ENCODE results near the gene DMPK. TPM values are rescaled to one million over a fixed set of nuclear protein-coding genes. Genes with fewer than 3 reads are reported as not detected.
A peak's percentile ranks its signal among the peaks of the same experiment; 100 is the strongest.

The DMPK gene
- total and polyA plus RNA-seq, 2 donors (not counting 1 experiment from before 2014, with no cell fraction given): 54.7 to 115 TPM

DNA sequence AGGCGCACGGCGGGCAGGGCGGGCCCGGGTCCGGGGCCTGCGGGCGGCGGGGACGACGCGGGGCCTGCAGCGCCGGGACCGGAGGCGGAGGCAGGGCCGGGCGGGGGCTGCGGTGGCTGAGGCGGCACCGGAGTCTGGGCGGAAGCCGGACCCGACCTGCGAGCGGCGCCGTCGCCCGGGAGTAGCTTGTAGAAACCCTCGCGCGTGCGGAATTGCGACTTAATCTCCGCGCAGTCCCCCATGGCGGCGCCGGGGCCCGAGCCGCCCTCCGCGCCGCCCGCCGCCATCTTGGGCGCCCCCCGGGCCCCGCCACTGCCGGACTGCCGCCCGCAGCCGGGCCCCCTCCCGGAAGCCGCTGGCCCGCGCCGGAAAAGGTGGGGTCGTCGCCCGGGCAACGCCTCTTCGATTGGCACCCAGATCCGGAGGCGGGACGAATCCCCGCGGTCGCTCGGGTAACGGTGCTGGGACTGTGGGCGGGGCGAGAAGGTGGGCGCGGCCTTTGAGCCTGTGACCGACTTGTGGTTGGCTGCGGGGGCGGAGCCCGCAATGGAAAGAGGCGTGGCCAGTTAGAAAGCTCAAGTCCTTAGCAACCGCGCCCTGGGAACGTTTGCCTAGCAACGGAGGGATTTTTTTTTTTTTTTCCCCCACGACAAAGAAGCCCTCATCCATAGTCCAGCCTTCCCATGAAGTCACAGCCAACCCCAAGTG lies 10.3 kb upstream of the DMPK start, which contains the start of gene DMWD:
TSS of gene DMWD (minus strand) at position 376 of the 708 bp plus-strand sequence. CDS start at position 287, 89 bp downstream.
- peaks cover 19% of the 10 kb centered on the region for H3K79me2 ChIP-seq (ENCODE audit: control insufficient read depth, insufficient read depth, low read length)
- H3K27me3 ChIP-seq (ENCODE audit: control insufficient read depth, insufficient read depth, low read length): no peaks in the 10 kb centered on the region
- no peak within 1 kb of the TSS for H2AFZ ChIP-seq (ENCODE audit: low read length)
- H3K27ac ChIP-seq (ENCODE audit: insufficient read depth, low read length): peak within 1 kb of the TSS; percentile 69
- TF ChIP-seq, protein P1, sequence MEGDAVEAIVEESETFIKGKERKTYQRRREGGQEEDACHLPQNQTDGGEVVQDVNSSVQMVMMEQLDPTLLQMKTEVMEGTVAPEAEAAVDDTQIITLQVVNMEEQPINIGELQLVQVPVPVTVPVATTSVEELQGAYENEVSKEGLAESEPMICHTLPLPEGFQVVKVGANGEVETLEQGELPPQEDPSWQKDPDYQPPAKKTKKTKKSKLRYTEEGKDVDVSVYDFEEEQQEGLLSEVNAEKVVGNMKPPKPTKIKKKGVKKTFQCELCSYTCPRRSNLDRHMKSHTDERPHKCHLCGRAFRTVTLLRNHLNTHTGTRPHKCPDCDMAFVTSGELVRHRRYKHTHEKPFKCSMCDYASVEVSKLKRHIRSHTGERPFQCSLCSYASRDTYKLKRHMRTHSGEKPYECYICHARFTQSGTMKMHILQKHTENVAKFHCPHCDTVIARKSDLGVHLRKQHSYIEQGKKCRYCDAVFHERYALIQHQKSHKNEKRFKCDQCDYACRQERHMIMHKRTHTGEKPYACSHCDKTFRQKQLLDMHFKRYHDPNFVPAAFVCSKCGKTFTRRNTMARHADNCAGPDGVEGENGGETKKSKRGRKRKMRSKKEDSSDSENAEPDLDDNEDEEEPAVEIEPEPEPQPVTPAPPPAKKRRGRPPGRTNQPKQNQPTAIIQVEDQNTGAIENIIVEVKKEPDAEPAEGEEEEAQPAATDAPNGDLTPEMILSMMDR (conservative IDR thresholded peaks at IDR 0.05 in 1 of 2, IDR thresholded peaks at IDR 0.05 in 1 of 2; ENCODE audit: low read depth in 1 of 2, low read length in 2 of 2): no peak
- no peak for TF ChIP-seq EZH2 (IDR thresholded peaks at IDR 0.05; ENCODE audit: low read length, missing control alignments)
- peak within 1 kb of the TSS; percentile 91 for H3K4me2 ChIP-seq (ENCODE audit: extremely low read depth, insufficient read depth, low read length)
- H3K9ac ChIP-seq (ENCODE audit: insufficient read depth, low read length): peak within 1 kb of the TSS; percentile 92
- H3K9me3 ChIP-seq (ENCODE audit: control insufficient read depth, insufficient read depth, low read depth, low read length): no peaks in the 10 kb centered on the region
- no peaks in the 10 kb centered on the region for H4K20me1 ChIP-seq (ENCODE audit: control insufficient read depth, extremely low read depth, insufficient read depth, low read length)
- H3K36me3 ChIP-seq (ENCODE audit: control insufficient read depth, insufficient read depth, low read length): peaks cover 8% of the 10 kb centered on the region
- DNase-seq (ENCODE audit: low read depth in 2 of 2): peak; percentile 95 to 98
- H3K4me1 ChIP-seq (ENCODE audit: control insufficient read depth, extremely low read depth, insufficient read depth, low read length): peaks cover 8% of the 10 kb centered on the region
- H3K4me3 ChIP-seq (replicated peaks in 1 of 4; ENCODE audit: control extremely low read depth in 1 of 4, insufficient read depth in 1 of 4, low read depth in 3 of 4, low read length in 4 of 4): peak within 1 kb of the TSS; percentile 91 to 97 (median 94)

DNA sequence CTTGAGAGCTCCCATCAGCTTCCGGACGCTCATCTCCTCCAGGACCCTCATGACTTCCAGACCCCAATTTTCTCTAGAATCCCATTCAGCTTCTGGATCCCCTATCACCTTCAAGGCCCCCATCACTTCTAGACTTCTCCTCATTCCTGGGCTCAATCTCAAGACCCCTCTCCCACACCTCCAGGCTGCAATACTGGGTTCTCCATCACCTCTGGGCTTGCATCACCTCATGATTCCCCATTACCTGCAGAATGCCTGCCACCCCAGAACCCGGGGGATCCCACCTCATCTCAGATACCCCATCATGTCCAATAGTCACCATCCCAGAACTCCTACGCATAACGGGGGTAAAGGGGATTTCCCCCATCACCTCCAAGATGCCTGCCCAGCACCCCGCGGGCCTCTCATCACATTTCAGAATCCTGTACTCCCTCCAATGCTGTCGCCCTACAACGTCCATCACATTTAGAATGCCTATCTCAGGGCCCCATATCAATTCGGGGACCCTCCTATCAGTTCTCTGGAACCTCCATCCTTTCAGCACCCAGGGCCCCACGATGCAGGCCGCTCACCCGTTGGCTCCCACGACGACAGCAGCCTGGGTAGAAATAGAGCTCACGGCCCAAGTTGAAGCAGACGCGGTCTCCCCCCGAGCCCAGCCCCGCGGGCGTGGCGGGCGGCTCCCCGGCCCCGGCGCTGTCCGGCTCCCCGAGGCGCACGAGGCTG lies 9.6 kb upstream of the DMPK start:
- Histone ChIP-seq H2AFZ (ENCODE audit: low read length) (no peak overlapping the region), H3K9ac (ENCODE audit: insufficient read depth, low read length) (peak overlapping the region; percentile 92), H3K4me3 (replicated peaks in 1 of 4; ENCODE audit: control extremely low read depth in 1 of 4, insufficient read depth in 1 of 4, low read depth in 3 of 4, low read length in 4 of 4) (peak overlapping the region; percentile 91 to 97 (median 94)), H3K79me2 (ENCODE audit: control insufficient read depth, insufficient read depth, low read length) (peaks cover 21% of the 10 kb centered on the region), H3K27me3 (ENCODE audit: control insufficient read depth, insufficient read depth, low read length) (no peaks in the 10 kb centered on the region), H3K36me3 (ENCODE audit: control insufficient read depth, insufficient read depth, low read length) (peaks cover 12% of the 10 kb centered on the region), H3K4me1 (ENCODE audit: control insufficient read depth, extremely low read depth, insufficient read depth, low read length) (peaks cover 8% of the 10 kb centered on the region), H3K27ac (ENCODE audit: insufficient read depth, low read length) (peak overlapping the region; percentile 69), H3K9me3 (ENCODE audit: control insufficient read depth, insufficient read depth, low read depth, low read length) (no peaks in the 10 kb centered on the region), H3K4me2 (ENCODE audit: extremely low read depth, insufficient read depth, low read length) (peak overlapping the region; percentile 91), H4K20me1 (ENCODE audit: control insufficient read depth, extremely low read depth, insufficient read depth, low read length) (no peaks in the 10 kb centered on the region)
- TF ChIP-seq, protein P1 (conservative IDR thresholded peaks at IDR 0.05 in 1 of 2, IDR thresholded peaks at IDR 0.05 in 1 of 2; ENCODE audit: low read depth in 1 of 2, low read length in 2 of 2): no peak
- no peak for TF ChIP-seq EZH2 (IDR thresholded peaks at IDR 0.05; ENCODE audit: low read length, missing control alignments)
- DNase-seq (ENCODE audit: low read depth in 2 of 2): no peak

DNA sequence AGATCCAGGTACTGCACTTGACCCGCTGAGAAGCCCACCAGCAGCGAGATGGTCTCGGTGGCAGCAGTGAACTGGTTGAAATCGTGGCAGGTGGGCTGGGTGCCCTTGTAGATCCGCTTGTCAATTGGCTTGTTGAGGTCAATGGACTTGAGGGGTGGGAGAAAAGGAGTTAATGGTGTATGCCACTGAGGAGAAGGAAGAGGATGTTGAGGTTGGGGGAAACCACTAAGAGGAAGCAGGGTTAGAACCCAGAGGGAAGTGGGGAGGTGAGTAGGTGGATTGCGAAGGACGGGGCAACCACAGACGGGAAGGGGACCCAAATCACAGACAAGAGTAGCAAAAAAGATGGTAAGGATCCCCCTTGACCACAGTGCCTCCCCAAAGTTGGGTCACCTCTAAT lies 8.7 kb upstream of the DMPK start:
- H3K4me3 ChIP-seq (replicated peaks in 1 of 4; ENCODE audit: control extremely low read depth in 1 of 4, insufficient read depth in 1 of 4, low read depth in 3 of 4, low read length in 4 of 4): peak overlapping the region in 3 of 4 experiments; percentile 91 to 97 (median 92)
- H2AFZ ChIP-seq (ENCODE audit: low read length): no peak overlapping the region
- no peak for TF ChIP-seq EZH2 (IDR thresholded peaks at IDR 0.05; ENCODE audit: low read length, missing control alignments)
- TF ChIP-seq, protein P1 (conservative IDR thresholded peaks at IDR 0.05 in 1 of 2, IDR thresholded peaks at IDR 0.05 in 1 of 2; ENCODE audit: low read depth in 1 of 2, low read length in 2 of 2): no peak
- no peaks in the 10 kb centered on the region for H4K20me1 ChIP-seq (ENCODE audit: control insufficient read depth, extremely low read depth, insufficient read depth, low read length)
- no peak overlapping the region for H3K9ac ChIP-seq (ENCODE audit: insufficient read depth, low read length)
- no peaks in the 10 kb centered on the region for H3K9me3 ChIP-seq (ENCODE audit: control insufficient read depth, insufficient read depth, low read depth, low read length)
- H3K27me3 ChIP-seq (ENCODE audit: control insufficient read depth, insufficient read depth, low read length): no peaks in the 10 kb centered on the region
- peaks cover 8% of the 10 kb centered on the region for H3K4me1 ChIP-seq (ENCODE audit: control insufficient read depth, extremely low read depth, insufficient read depth, low read length)
- peaks cover 21% of the 10 kb centered on the region for H3K79me2 ChIP-seq (ENCODE audit: control insufficient read depth, insufficient read depth, low read length)
- peaks cover 22% of the 10 kb centered on the region for H3K36me3 ChIP-seq (ENCODE audit: control insufficient read depth, insufficient read depth, low read length)
- no peak overlapping the region for H3K27ac ChIP-seq (ENCODE audit: insufficient read depth, low read length)
- no peak for DNase-seq (ENCODE audit: low read depth in 2 of 2)
- peak overlapping the region; percentile 91 for H3K4me2 ChIP-seq (ENCODE audit: extremely low read depth, insufficient read depth, low read length)

Measured in fibroblast of lung (primary cell).